ENCODE data around the gene IQGAP1.

- no peak for TF ChIP-seq CTCF (IDR thresholded peaks at IDR 0.05)
- no peak for TF ChIP-seq EP300 (IDR thresholded peaks at IDR 0.05)
- TF ChIP-seq POLR2A (IDR thresholded peaks at IDR 0.05), result no peak
Observed at GRCh38 chr15:90365414-90366055, 22.5 kb upstream of the IQGAP1 start.
